Endodermal cell (in vitro differentiated cells): ENCODE measurements around the gene PPP4R1. TPM values are rescaled to one million over a fixed set of nuclear protein-coding genes. Genes with fewer than 3 reads are reported as not detected.
A peak's percentile ranks its signal among the peaks of the same experiment; 100 is the strongest.
"Not testable (repeated sequence)": the region's sequence is repeated elsewhere in the genome, so short reads cannot be mapped to it uniquely, and the experiment has no call there.

Source experiments
- DNase-seq: peaks from one replicate; pipeline ENCODE4 v3.0.0-alpha.2; 2017
- H3K27ac ChIP-seq: 2 replicates; pipeline ENCODE4 v1.5.1; 2013; ENCODE audit warnings: mild to moderate bottlenecking, low read depth, low read length, moderate library complexity
- H3K27me3 ChIP-seq: 2 replicates; pipeline ENCODE4 v1.6.1; 2013; ENCODE audit warnings: mild to moderate bottlenecking, low read length, moderate library complexity; ENCODE audit not compliant: insufficient read depth, control insufficient read depth, poor library complexity, severe bottlenecking
- H3K36me3 ChIP-seq: 2 replicates; pipeline ENCODE4 v1.7.0; 2013; ENCODE audit warnings: mild to moderate bottlenecking, low read length, moderate library complexity; ENCODE audit not compliant: control insufficient read depth, insufficient read depth
- H3K4me1 ChIP-seq: one replicate; pipeline ENCODE4 v1.7.0; 2013; ENCODE audit warnings: low read length; ENCODE audit not compliant: control insufficient read depth, insufficient read depth
- H3K4me3 ChIP-seq: 2 replicates; pipeline ENCODE4 v1.5.1; 2013; ENCODE audit warnings: mild to moderate bottlenecking, low read length, moderate library complexity
- H3K9ac ChIP-seq: 2 replicates; pipeline ENCODE4 v1.6.1; 2013; ENCODE audit warnings: mild to moderate bottlenecking, low read length, moderate library complexity; ENCODE audit not compliant: poor library complexity, severe bottlenecking; ENCODE audit errors: extremely low read depth
- H3K9me3 ChIP-seq: 2 replicates; pipeline ENCODE4 v1.6.1; 2013; ENCODE audit warnings: mild to moderate bottlenecking, low read length, moderate library complexity; ENCODE audit not compliant: control insufficient read depth
- H3K27ac Mint-ChIP-seq: 2 replicates; pipeline ENCODE4 v1.8.0; 2020; ENCODE audit warnings: mixed read lengths
- H3K27me3 Mint-ChIP-seq: 2 replicates; pipeline ENCODE4 v1.8.0; 2021; ENCODE audit warnings: mild to moderate bottlenecking, mixed read lengths; ENCODE audit not compliant: insufficient read depth
- H3K36me3 Mint-ChIP-seq: 2 replicates; pipeline ENCODE4 v1.8.0; 2020; ENCODE audit warnings: low read depth, mixed read lengths
- H3K4me1 Mint-ChIP-seq: 2 replicates; pipeline ENCODE4 v1.8.0; 2020; ENCODE audit warnings: mixed read lengths
- H3K4me3 Mint-ChIP-seq: 2 replicates; pipeline ENCODE4 v1.8.0; 2020; ENCODE audit warnings: mild to moderate bottlenecking, moderate library complexity, mixed read lengths
- H3K9me3 Mint-ChIP-seq: 2 replicates; pipeline ENCODE4 v1.8.0; 2020; ENCODE audit warnings: mild to moderate bottlenecking, mixed read lengths
- WGBS, 2 experiments: methylation state at CpG; one replicate each; pipeline versions ENCODE4 v1.1.5 to v1.1.7; 2013; ENCODE audit warnings: missing lambda C conversion rate in 2 of 2, mixed read lengths in 1 of 2; ENCODE audit not compliant: insufficient coverage in 1 of 2, insufficient read length in 1 of 2; 5-methylcytosine and 5-hydroxymethylcytosine counted together
- total RNA-seq, 2 donors: library from RNA; stranded (reverse); fragmentation: NEBNext Ultra II Directional in 1 of 2; extraction: Animal tissue kit (Norgen Biotek cat#: 25700) in 1 of 2; gene quantifications; 2 replicates in 1 of 2; 3 replicates in 1 of 2; pipeline ENCODE4 v1.2.1, GENCODE V29; 2021
- TF ChIP-seq, protein P1 (sequence below): fragments of 200-600 bp; sonication (generic); conservative IDR thresholded peaks from 2 replicates; pipeline ENCODE4 v1.5.0; 2021; ENCODE audit warnings: antibody characterized with exemption, mild to moderate bottlenecking

PPP4R1 gene
- total RNA-seq, 2 donors from 2014 or later: 85.8 to 116 TPM

DNA sequence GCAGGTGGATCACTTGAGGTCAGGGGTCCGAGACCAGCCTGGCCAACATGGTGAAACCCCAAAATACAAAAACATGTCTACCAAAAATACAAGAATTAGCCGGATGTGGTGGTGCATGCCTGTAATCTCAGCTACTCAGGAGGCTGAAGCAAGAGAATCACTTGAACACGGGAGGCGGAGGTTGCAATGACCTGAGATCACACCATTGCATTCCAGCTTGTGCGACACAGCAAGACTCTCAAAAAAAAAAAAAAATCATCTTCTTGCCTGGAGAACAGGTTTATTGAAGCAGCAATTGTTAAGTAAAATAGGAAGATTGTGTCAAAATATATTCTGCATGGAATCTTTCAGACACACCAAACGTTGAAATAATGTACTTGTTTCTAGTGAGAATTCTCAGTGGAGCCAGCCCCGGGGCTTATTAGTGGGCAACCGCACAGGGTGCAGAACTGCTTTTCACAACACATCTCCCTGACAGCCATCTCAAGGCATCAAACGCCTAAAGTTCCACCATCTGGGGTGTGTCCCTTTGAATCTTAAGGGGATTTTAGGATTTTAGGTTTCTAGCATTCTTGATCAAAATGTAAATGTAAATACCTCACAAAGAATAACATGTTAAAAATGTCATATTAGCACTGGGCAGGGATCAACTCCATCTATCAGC is 28.6 kb upstream of the PPP4R1 start:
- Histone ChIP-seq H3K27ac (peak overlapping the region; percentile 97), H3K27me3 (no peaks in the 10 kb centered on the region), H3K4me1 (no peaks in the 10 kb centered on the region), H3K36me3 (no peaks in the 10 kb centered on the region), H3K4me3 (no peak overlapping the region), H3K9ac (peak overlapping the region; percentile 18), H3K9me3 (no peaks in the 10 kb centered on the region)
- Mint-ChIP-seq H3K36me3 (no peaks in the 10 kb centered on the region), H3K27ac (peak overlapping the region; percentile 93), H3K4me1 (peaks cover 8% of the 10 kb centered on the region), H3K27me3 (no peaks in the 10 kb centered on the region), H3K9me3 (no peaks in the 10 kb centered on the region), H3K4me3 (no peak overlapping the region)
- 77 to 85% methylated on average over 5 to 9 of the region's 9 CpGs for WGBS, 2 experiments
- DNase-seq: peak; percentile 65
- TF ChIP-seq, protein P1, sequence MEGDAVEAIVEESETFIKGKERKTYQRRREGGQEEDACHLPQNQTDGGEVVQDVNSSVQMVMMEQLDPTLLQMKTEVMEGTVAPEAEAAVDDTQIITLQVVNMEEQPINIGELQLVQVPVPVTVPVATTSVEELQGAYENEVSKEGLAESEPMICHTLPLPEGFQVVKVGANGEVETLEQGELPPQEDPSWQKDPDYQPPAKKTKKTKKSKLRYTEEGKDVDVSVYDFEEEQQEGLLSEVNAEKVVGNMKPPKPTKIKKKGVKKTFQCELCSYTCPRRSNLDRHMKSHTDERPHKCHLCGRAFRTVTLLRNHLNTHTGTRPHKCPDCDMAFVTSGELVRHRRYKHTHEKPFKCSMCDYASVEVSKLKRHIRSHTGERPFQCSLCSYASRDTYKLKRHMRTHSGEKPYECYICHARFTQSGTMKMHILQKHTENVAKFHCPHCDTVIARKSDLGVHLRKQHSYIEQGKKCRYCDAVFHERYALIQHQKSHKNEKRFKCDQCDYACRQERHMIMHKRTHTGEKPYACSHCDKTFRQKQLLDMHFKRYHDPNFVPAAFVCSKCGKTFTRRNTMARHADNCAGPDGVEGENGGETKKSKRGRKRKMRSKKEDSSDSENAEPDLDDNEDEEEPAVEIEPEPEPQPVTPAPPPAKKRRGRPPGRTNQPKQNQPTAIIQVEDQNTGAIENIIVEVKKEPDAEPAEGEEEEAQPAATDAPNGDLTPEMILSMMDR: no peak

DNA sequence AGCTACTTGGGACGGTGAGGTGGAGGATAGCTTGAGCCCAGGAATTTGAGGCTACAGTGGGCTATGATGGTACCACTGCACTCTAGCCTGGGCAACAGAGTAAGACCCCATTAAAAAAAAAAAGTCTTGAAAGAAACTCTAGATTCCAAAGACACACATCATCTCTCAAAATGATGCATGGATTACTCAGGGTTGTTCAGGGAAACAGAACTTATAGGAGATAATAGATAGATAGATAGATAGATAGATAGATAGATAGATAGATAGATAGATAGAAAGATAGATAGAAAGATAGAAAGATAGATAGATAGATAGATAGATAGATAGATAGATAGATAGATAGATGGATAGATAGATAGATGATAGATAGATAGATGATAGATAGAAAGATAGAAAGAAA is 26.7 kb upstream of the PPP4R1 start:
- H3K36me3 Mint-ChIP-seq: not testable (repeated sequence)

GRCh38 chr18:9638886-9639285 is 24.5 kb upstream of the PPP4R1 start:
- no peak for DNase-seq
- Histone ChIP-seq H3K9me3 (no peaks in the 10 kb centered on the region), H3K9ac (no peak overlapping the region), H3K36me3 (no peaks in the 10 kb centered on the region), H3K4me1 (no peaks in the 10 kb centered on the region), H3K4me3 (no peak overlapping the region), H3K27ac (no peak overlapping the region), H3K27me3 (no peaks in the 10 kb centered on the region)
- 89 to 100% methylated on average over 3 to 4 of the region's 4 CpGs for WGBS, 2 experiments
- TF ChIP-seq, protein P1: no peak
- Mint-ChIP-seq H3K4me3 (no peak overlapping the region), H3K9me3 (peaks cover 8% of the 10 kb centered on the region), H3K27ac (no peak overlapping the region), H3K27me3 (no peaks in the 10 kb centered on the region), H3K4me1 (peaks cover 8% of the 10 kb centered on the region), H3K36me3 (no peaks in the 10 kb centered on the region)

More for the DNA sequence above, 26.7 kb upstream of the PPP4R1 start:
- H3K4me3 Mint-ChIP-seq, H3K9me3 Mint-ChIP-seq, H3K36me3 ChIP-seq, H3K4me1 ChIP-seq, H3K27me3 ChIP-seq, H3K9me3 ChIP-seq, H3K27ac Mint-ChIP-seq, H3K4me3 ChIP-seq, H3K9ac ChIP-seq, H3K27ac ChIP-seq, H3K27me3 Mint-ChIP-seq, H3K4me1 Mint-ChIP-seq, DNase-seq: not testable (repeated sequence)
- WGBS, 2 experiments: 75 to 94% methylated on average over 1 of the region's 1 CpG
